IPS-15b (cell line): ENCODE results near the gene CYFIP2.

Source experiments
- H3K27me3 ChIP-seq: one replicate; pipeline ENCODE4 v1.6.1; 2013; ENCODE audit warnings: low read length; ENCODE audit not compliant: control insufficient read depth, insufficient read depth
- H3K36me3 ChIP-seq: one replicate; pipeline ENCODE4 v1.6.1; 2013; ENCODE audit warnings: low read length; ENCODE audit not compliant: control insufficient read depth, insufficient read depth
- H3K4me1 ChIP-seq: one replicate; pipeline ENCODE4 v1.6.1; 2013; ENCODE audit warnings: mild to moderate bottlenecking, low read length; ENCODE audit not compliant: control insufficient read depth, insufficient read depth
- H3K4me3 ChIP-seq: one replicate; pipeline ENCODE4 v1.5.1; 2013; ENCODE audit warnings: low read depth, low read length
- H3K9ac ChIP-seq: one replicate; pipeline ENCODE4 v1.6.1; 2013; ENCODE audit warnings: low read depth, mild to moderate bottlenecking, low read length
- H3K9me3 ChIP-seq: one replicate; pipeline ENCODE4 v1.6.1; 2013; ENCODE audit warnings: mild to moderate bottlenecking, low read length; ENCODE audit not compliant: control insufficient read depth, insufficient read depth

CYFIP2 gene

GRCh38 chr5:157311595-157311994 is 45.7 kb downstream of the CYFIP2 start:
- Histone ChIP-seq H3K9ac (no peak overlapping the region), H3K4me1 (no peaks in the 10 kb centered on the region), H3K36me3 (peaks cover 6% of the 10 kb centered on the region), H3K27me3 (no peaks in the 10 kb centered on the region), H3K4me3 (no peak overlapping the region), H3K9me3 (no peaks in the 10 kb centered on the region)

- no peaks in the 10 kb centered on the region for H3K9me3 ChIP-seq
- no peak overlapping the region for H3K4me3 ChIP-seq
- H3K9ac ChIP-seq, result no peak overlapping the region
- H3K4me1 ChIP-seq, result no peaks in the 10 kb centered on the region
- H3K27me3 ChIP-seq, result no peaks in the 10 kb centered on the region
- peaks cover 6% of the 10 kb centered on the region for H3K36me3 ChIP-seq
Measured at GRCh38 chr5:157312492-157312891, 46.6 kb downstream of the CYFIP2 start.

- no peak overlapping the region for H3K9ac ChIP-seq
- no peaks in the 10 kb centered on the region for H3K4me1 ChIP-seq
- H3K4me3 ChIP-seq, result no peak overlapping the region
- no peaks in the 10 kb centered on the region for H3K27me3 ChIP-seq
- no peaks in the 10 kb centered on the region for H3K9me3 ChIP-seq
- H3K36me3 ChIP-seq, result peaks cover 9% of the 10 kb centered on the region
Measured at GRCh38 chr5:157322581-157322980, 56.7 kb downstream of the CYFIP2 start.

- no peak overlapping the region for H3K4me3 ChIP-seq
- no peak overlapping the region for H3K9ac ChIP-seq
- no peaks in the 10 kb centered on the region for H3K9me3 ChIP-seq
- H3K4me1 ChIP-seq, result no peaks in the 10 kb centered on the region
- peaks cover 9% of the 10 kb centered on the region for H3K36me3 ChIP-seq
- H3K27me3 ChIP-seq, result no peaks in the 10 kb centered on the region
Measured at GRCh38 chr5:157323107-157323706, 57.3 kb downstream of the CYFIP2 start.

GRCh38 chr5:157324237-157324636 is 58.3 kb downstream of the CYFIP2 start:
- no peak overlapping the region for H3K9ac ChIP-seq
- no peaks in the 10 kb centered on the region for H3K9me3 ChIP-seq
- peaks cover 9% of the 10 kb centered on the region for H3K36me3 ChIP-seq
- H3K4me1 ChIP-seq, result no peaks in the 10 kb centered on the region
- no peak overlapping the region for H3K4me3 ChIP-seq
- H3K27me3 ChIP-seq, result no peaks in the 10 kb centered on the region

GRCh38 chr5:157326440-157327005 is 60.6 kb downstream of the CYFIP2 start:
- Histone ChIP-seq H3K36me3 (no peaks in the 10 kb centered on the region), H3K27me3 (no peaks in the 10 kb centered on the region), H3K4me1 (no peaks in the 10 kb centered on the region), H3K4me3 (no peak overlapping the region), H3K9ac (no peak overlapping the region), H3K9me3 (no peaks in the 10 kb centered on the region)

GRCh38 chr5:157327771-157328170 is 61.8 kb downstream of the CYFIP2 start:
- no peaks in the 10 kb centered on the region for H3K4me1 ChIP-seq
- H3K27me3 ChIP-seq, result no peaks in the 10 kb centered on the region
- H3K36me3 ChIP-seq, result no peaks in the 10 kb centered on the region
- no peak overlapping the region for H3K4me3 ChIP-seq
- no peaks in the 10 kb centered on the region for H3K9me3 ChIP-seq
- no peak overlapping the region for H3K9ac ChIP-seq

GRCh38 chr5:157328277-157328912 is 62.5 kb downstream of the CYFIP2 start:
- no peaks in the 10 kb centered on the region for H3K4me1 ChIP-seq
- peaks cover 3% of the 10 kb centered on the region for H3K36me3 ChIP-seq
- H3K9me3 ChIP-seq, result no peaks in the 10 kb centered on the region
- H3K4me3 ChIP-seq, result no peak overlapping the region
- H3K9ac ChIP-seq, result no peak overlapping the region
- no peaks in the 10 kb centered on the region for H3K27me3 ChIP-seq

GRCh38 chr5:157331807-157332206 is 65.9 kb downstream of the CYFIP2 start:
- Histone ChIP-seq H3K9me3 (no peaks in the 10 kb centered on the region), H3K4me3 (no peak overlapping the region), H3K27me3 (no peaks in the 10 kb centered on the region), H3K9ac (no peak overlapping the region), H3K36me3 (peaks cover 3% of the 10 kb centered on the region), H3K4me1 (no peaks in the 10 kb centered on the region)

- H3K4me1 ChIP-seq, result no peaks in the 10 kb centered on the region
- no peaks in the 10 kb centered on the region for H3K9me3 ChIP-seq
- peaks cover 3% of the 10 kb centered on the region for H3K36me3 ChIP-seq
Measured at GRCh38 chr5:157335534-157336422, 69.9 kb downstream of the CYFIP2 start.

GRCh38 chr5:157336423-157336744 is 70.5 kb downstream of the CYFIP2 start:
- Histone ChIP-seq H3K4me1 (no peaks in the 10 kb centered on the region), H3K4me3 (no peak overlapping the region), H3K9me3 (no peaks in the 10 kb centered on the region), H3K9ac (no peak overlapping the region), H3K36me3 (peaks cover 3% of the 10 kb centered on the region), H3K27me3 (no peaks in the 10 kb centered on the region)

More at GRCh38 chr5:157335534-157336422, 69.9 kb downstream of the CYFIP2 start:
- no peak overlapping the region for H3K4me3 ChIP-seq
- no peak overlapping the region for H3K9ac ChIP-seq
- no peaks in the 10 kb centered on the region for H3K27me3 ChIP-seq
